ENCODE measurements around the gene KDM4B.
A peak's percentile ranks its signal among the peaks of the same experiment; 100 is the strongest.

DNA sequence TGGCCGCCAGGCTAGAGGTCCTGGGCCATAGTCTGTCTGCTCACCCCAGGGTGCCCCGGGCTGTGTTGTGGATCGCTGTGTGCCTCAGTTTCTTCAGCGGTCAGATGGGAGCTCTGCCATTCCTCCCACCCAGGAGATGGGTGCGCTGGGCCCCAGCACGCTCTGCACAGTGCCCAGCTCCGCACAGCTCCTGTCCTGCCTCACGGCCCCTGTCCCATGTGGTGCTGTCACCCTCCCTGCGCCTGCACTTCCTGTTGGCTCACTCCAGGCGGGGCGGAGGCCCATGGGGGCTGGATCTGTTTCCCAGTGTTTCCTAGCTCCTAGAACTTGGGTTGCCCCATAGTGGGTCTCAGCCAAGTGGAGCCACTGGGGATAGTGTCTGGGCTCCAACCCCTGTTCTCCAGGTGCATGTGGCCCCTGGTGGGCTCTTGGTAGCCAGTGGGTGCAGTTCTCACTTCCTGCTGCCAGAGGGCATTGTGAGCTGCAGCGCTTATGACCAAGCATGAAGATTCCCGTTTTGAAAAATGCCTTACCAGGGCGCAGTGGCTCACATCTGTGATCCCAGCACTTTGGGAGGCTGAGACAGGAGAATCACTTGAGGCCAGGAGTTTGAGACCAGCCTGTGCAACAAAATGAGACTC, 69.8 kb downstream of the KDM4B start:
- TF ChIP-seq POLR2AphosphoS5 (IDR thresholded peaks at IDR 0.05; ENCODE audit: low read depth, low read length) (no peak), RCOR1 (IDR thresholded peaks at IDR 0.05; ENCODE audit: low read length) (no peak), SIN3A (IDR thresholded peaks at IDR 0.05; ENCODE audit: borderline replicate concordance, low read depth, low read length) (no peak), TCF12 (IDR thresholded peaks at IDR 0.05) (no peak), JUND (IDR thresholded peaks at IDR 0.05) (no peak), EZH2phosphoT487 (IDR thresholded peaks at IDR 0.05; ENCODE audit: borderline replicate concordance, low read depth) (no peak), NFIC (IDR thresholded peaks at IDR 0.05; ENCODE audit: borderline replicate concordance) (no peak), TAF1 (IDR thresholded peaks at IDR 0.05; ENCODE audit: borderline replicate concordance, low read depth, low read length) (no peak)
- TF ChIP-seq, protein P1, sequence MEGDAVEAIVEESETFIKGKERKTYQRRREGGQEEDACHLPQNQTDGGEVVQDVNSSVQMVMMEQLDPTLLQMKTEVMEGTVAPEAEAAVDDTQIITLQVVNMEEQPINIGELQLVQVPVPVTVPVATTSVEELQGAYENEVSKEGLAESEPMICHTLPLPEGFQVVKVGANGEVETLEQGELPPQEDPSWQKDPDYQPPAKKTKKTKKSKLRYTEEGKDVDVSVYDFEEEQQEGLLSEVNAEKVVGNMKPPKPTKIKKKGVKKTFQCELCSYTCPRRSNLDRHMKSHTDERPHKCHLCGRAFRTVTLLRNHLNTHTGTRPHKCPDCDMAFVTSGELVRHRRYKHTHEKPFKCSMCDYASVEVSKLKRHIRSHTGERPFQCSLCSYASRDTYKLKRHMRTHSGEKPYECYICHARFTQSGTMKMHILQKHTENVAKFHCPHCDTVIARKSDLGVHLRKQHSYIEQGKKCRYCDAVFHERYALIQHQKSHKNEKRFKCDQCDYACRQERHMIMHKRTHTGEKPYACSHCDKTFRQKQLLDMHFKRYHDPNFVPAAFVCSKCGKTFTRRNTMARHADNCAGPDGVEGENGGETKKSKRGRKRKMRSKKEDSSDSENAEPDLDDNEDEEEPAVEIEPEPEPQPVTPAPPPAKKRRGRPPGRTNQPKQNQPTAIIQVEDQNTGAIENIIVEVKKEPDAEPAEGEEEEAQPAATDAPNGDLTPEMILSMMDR (IDR thresholded peaks at IDR 0.05) = peak; percentile 56
- TF ChIP-seq, protein P2, sequence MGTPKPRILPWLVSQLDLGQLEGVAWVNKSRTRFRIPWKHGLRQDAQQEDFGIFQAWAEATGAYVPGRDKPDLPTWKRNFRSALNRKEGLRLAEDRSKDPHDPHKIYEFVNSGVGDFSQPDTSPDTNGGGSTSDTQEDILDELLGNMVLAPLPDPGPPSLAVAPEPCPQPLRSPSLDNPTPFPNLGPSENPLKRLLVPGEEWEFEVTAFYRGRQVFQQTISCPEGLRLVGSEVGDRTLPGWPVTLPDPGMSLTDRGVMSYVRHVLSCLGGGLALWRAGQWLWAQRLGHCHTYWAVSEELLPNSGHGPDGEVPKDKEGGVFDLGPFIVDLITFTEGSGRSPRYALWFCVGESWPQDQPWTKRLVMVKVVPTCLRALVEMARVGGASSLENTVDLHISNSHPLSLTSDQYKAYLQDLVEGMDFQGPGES (IDR thresholded peaks at IDR 0.05; ENCODE audit: low read depth, low read length) = no peak
- TF ChIP-seq, protein P3, sequence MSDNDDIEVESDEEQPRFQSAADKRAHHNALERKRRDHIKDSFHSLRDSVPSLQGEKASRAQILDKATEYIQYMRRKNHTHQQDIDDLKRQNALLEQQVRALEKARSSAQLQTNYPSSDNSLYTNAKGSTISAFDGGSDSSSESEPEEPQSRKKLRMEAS (IDR thresholded peaks at IDR 0.05; ENCODE audit: low read depth) = no peak
- TF ChIP-seq, protein P4, sequence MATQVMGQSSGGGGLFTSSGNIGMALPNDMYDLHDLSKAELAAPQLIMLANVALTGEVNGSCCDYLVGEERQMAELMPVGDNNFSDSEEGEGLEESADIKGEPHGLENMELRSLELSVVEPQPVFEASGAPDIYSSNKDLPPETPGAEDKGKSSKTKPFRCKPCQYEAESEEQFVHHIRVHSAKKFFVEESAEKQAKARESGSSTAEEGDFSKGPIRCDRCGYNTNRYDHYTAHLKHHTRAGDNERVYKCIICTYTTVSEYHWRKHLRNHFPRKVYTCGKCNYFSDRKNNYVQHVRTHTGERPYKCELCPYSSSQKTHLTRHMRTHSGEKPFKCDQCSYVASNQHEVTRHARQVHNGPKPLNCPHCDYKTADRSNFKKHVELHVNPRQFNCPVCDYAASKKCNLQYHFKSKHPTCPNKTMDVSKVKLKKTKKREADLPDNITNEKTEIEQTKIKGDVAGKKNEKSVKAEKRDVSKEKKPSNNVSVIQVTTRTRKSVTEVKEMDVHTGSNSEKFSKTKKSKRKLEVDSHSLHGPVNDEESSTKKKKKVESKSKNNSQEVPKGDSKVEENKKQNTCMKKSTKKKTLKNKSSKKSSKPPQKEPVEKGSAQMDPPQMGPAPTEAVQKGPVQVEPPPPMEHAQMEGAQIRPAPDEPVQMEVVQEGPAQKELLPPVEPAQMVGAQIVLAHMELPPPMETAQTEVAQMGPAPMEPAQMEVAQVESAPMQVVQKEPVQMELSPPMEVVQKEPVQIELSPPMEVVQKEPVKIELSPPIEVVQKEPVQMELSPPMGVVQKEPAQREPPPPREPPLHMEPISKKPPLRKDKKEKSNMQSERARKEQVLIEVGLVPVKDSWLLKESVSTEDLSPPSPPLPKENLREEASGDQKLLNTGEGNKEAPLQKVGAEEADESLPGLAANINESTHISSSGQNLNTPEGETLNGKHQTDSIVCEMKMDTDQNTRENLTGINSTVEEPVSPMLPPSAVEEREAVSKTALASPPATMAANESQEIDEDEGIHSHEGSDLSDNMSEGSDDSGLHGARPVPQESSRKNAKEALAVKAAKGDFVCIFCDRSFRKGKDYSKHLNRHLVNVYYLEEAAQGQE (IDR thresholded peaks at IDR 0.05; ENCODE audit: low read depth, low read length) = no peak
